HG03097 (cell line): ENCODE results near the gene IFITM5.
"Not testable (repeated sequence)": the region's sequence is repeated elsewhere in the genome, so short reads cannot be mapped to it uniquely, and the experiment has no call there.

Source experiments
- ATAC-seq: cut with Tn5 transposase; IDR thresholded peaks from one replicate; pipeline ENCODE4 v1.9.1; 2021; ENCODE audit not compliant: unreplicated experiment, low FRiP score

Gene IFITM5

DNA sequence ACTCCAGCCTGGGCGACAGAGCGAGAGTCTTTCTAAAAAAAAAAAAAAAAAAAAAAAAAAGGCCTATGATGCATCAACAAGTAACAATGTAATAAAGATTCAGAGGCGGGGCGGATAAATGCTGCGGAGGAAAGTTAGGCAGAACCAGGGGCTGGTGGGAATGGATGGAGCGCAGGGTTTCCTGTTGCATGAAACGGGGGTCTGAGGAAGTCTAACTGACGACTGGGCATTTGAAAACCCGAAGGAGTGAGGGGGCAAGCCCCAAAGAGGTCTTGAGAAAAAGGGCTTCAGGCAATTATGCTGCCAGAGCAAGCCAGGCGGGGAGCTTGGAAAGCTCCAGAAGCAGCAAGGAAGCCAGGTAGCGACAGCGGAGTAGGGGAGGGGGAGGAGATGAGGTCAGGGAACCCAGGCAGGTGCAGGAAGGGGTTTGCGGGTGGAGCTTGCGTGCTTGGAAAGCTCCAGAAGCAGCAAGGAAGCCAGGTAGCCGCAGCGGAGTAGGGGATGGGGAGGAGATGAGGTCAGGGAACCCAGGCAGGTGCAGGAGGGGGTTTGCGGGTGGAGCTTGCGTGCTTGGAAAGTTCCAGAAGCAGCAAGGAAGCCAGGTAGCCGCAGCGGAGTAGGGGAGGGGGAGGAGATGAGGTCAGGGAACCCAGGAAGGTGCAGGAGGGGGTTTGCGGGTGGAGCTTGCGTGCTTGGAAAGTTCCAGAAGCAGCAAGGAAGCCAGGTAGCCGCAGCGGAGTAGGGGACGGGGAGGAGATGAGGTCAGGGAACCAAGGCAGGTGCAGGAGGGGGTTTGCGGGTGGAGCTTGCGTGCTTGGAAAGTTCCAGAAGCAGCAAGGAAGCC lies 12.1 kb downstream of the IFITM5 start:
- not testable (repeated sequence) for ATAC-seq

DNA sequence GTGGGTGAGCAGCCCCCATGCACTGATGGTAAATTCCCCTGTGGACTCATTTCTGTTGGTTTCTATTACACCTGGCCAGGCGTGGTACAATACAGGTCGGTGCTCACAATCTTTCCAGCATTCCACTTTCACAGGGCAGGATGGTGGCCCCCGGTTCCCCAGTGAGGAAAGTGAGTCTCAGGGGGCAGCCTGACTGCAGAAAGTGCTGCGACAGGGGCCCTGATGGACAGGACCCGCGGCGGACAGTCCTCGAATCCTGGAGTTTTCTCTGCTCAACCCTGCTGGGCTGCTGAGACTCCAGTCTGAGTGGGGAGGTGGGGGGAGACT lies 13.5 kb downstream of the IFITM5 start:
- no peak for ATAC-seq

DNA sequence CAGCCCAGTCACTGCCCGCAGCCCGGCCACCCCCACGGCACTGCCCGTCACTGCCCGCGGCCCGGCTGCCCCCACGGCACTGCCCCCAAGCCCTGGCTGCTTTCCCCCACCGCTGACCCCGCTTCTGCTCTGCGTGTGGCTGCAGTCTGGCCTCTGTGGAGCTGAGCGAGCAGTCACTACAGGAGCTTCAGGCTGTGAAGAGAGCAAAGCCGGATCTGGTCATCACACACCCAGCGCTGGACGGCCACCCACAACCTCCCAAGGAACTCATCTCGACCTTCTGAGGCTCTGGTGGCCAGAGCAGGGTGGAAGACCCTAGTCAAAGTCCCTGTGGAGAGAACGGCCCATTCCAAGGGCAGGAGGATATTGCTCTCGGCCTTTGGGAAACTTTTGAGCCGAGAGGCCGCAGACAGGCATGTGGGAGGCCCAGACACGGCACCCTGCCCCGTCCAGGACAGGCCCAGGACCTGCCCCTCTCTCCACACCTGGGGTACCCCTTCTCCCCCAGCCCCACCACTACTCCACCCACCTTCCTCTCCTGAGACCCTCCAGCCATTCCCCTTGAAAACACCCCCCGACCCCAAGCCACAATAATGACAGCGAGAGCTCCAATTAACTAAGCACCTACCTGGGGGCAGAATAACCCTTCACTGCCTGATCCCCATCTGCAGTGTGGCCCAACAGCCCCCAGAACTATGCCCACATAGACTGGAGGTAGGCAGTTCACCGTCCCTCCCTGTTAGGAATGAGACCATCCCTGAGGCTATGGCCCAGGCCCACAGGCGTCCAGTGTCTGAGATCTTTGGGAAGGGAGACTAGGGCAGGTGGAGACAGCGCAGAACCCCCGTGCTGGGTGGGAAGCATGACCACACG lies 14.1 kb downstream of the IFITM5 start:
- ATAC-seq, result no peak

DNA sequence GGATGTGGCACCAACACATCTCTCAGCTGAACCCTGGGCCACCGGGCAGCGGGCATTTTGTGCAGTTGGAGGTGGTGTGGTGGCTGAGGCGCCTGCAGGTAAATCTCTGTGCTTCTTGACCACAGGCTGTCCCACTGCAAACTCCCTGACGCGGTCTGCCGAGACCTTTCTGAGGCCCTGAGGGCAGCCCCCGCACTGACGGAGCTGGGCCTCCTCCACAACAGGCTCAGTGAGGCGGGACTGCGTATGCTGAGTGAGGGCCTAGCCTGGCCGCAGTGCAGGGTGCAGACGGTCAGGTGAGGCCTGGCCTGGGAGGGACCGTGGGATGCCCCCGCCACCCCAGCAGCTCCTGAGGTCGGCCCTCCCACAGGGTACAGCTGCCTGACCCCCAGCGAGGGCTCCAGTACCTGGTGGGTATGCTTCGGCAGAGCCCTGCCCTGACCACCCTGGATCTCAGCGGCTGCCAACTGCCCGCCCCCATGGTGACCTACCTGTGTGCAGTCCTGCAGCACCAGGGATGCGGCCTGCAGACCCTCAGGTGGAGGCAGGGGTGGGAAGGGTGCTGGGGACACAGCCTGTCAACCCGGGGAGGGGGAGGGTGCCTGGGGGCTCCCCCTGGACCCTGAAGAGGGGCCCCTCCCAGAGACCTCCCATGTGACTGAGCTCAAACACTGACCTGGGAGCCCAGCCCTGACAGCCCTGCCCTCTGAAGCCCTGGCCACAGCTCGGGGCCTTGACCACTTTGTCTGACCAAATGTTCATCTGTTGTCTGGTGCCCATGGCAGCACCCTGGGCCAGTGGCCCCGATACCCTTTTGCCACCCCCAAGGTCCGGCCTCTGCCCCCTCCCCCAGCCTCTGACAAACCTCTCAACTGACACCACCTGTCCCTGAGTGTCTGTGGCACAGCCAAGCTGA lies 15.0 kb downstream of the IFITM5 start:
- ATAC-seq, result no peak

DNA sequence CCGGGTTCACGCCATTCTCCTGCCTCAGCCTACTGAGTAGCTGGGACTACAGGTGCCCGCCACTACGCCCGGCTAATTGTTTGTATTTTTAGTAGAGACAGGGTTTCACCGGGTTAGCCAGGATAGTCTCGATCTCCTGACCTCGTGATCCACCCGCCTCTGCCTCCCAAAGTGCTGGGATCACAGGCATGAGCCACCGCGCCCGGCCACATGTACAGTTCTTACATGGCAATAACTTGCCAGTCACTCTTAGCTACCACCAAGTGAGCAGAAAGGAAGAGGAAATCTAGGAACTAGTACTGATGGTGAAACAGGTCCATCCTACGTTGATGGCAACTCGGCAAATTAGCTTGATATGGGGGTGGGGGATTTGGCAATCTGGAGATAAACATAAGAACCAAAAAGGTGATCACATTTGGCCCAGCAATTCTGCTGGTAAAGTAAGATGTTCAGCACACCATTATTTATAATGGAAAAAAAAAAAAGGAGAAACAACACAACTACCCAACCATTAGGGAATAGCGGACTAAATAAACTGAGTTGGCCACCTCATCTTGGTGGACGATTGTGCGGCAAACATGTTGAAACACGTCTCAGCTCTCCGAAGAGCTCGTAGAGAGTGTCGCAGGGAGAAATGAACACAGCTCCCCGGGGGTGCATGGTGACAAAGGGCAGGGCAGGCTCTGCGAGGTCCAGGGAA lies 15.8 kb downstream of the IFITM5 start:
- ATAC-seq, result no peak

DNA sequence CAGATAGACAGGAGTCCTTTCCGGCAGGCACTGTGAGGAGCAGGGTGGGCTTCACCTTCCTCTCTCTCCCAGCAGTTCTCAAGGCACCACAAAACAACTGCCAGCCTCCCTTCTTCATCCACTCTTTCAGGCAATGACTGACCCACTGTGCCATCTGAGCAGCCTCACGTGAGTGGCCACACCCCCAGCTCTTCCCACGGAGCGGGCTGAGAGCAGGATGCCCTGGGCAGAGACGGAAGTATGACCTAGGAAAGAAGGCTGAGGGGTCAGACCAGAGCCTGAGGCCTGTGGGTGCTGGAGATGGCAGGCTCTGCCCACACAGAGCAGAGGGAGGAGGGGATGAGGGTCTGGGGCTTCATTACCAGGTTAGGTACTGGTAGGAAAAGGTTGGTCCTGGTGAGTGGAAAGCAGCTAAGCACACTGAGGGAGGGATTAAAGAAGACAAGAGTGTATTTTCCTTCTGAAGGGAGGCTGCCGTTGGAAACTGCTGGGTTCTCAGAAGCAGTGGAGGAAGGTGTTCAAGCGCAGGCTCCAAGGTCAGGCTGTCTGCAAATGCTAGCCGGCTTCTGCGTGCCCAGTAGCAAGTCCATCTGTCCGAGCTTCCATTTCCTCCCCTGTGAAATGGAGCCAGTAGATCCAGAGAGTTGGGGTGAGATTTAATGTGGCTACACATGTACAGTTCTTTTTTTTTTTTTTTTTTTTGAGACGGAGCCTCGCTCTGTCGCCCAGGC lies 16.5 kb downstream of the IFITM5 start:
- no peak for ATAC-seq

DNA sequence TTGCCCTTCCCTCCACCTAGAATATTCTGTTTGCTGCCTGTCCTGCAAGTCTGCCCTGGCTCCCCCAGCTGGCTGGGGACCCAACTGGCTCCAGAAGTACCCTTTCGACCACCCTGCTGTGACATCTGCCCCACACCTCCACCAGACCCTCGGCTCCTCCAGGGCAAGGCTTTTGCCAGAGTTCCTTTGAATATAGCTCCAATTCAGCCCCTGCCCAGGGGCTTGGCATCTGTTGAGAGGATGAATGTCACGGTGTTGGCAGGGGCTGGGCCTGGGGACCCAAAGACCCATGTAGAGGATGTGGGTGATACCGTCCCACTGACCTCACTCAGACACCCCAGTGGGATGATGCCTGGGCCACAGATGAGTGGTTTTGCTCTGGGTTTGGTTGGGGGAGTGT lies 17.2 kb downstream of the IFITM5 start:
- no peak for ATAC-seq

DNA sequence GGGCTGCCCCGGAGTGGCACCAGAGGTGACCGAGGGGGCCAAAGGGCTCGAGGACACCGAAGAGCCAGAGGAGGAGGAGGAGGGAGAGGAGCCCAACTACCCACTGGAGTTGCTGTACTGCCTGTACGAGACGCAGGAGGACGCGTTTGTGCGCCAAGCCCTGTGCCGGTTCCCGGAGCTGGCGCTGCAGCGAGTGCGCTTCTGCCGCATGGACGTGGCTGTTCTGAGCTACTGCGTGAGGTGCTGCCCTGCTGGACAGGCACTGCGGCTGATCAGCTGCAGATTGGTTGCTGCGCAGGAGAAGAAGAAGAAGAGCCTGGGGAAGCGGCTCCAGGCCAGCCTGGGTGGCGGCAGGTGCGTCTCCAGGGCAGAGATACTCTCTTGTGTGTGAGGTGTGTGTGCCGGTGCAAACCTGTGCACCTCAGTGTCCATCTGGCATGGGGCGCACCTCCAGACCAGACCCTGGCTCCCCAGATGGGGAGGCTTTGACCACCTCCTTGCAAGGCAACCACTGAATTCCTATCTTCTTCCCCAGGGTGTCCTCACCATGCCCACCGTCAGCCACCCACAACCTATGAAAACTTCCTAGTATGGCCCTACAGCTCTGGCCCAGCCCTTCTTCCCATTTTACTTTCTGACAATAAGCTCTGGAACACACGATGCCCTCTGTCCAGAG lies 17.7 kb downstream of the IFITM5 start:
- no peak for ATAC-seq

DNA sequence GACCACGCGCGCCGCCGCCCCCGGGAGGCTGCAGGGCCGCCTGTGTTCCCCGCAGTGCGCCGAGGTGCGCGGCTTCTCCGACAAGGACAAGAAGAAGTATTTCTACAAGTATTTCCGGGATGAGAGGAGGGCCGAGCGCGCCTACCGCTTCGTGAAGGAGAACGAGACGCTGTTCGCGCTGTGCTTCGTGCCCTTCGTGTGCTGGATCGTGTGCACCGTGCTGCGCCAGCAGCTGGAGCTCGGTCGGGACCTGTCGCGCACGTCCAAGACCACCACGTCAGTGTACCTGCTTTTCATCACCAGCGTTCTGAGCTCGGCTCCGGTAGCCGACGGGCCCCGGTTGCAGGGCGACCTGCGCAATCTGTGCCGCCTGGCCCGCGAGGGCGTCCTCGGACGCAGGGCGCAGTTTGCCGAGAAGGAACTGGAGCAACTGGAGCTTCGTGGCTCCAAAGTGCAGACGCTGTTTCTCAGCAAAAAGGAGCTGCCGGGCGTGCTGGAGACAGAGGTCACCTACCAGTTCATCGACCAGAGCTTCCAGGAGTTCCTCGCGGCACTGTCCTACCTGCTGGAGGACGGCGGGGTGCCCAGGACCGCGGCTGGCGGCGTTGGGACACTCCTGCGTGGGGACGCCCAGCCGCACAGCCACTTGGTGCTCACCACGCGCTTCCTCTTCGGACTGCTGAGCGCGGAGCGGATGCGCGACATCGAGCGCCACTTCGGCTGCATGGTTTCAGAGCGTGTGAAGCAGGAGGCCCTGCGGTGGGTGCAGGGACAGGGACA lies 18.4 kb downstream of the IFITM5 start:
- no peak for ATAC-seq

DNA sequence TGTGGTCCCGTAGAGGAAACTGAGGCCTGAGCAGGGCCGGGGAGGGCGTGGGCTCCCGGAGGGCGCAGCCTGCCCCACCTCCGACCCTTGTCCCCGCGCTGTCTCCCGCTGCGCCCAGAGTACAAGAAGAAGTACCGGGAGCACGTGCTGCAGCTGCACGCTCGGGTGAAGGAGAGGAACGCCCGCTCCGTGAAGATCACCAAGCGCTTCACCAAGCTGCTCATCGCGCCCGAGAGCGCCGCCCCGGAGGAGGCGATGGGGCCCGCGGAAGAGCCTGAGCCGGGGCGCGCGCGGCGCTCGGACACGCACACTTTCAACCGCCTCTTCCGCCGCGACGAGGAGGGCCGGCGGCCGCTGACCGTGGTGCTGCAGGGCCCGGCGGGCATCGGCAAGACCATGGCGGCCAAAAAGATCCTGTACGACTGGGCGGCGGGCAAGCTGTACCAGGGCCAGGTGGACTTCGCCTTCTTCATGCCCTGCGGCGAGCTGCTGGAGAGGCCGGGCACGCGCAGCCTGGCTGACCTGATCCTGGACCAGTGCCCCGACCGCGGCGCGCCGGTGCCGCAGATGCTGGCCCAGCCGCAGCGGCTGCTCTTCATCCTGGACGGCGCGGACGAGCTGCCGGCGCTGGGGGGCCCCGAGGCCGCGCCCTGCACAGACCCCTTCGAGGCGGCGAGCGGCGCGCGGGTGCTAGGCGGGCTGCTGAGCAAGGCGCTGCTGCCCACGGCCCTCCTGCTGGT lies 19.2 kb downstream of the IFITM5 start:
- ATAC-seq, result no peak

DNA sequence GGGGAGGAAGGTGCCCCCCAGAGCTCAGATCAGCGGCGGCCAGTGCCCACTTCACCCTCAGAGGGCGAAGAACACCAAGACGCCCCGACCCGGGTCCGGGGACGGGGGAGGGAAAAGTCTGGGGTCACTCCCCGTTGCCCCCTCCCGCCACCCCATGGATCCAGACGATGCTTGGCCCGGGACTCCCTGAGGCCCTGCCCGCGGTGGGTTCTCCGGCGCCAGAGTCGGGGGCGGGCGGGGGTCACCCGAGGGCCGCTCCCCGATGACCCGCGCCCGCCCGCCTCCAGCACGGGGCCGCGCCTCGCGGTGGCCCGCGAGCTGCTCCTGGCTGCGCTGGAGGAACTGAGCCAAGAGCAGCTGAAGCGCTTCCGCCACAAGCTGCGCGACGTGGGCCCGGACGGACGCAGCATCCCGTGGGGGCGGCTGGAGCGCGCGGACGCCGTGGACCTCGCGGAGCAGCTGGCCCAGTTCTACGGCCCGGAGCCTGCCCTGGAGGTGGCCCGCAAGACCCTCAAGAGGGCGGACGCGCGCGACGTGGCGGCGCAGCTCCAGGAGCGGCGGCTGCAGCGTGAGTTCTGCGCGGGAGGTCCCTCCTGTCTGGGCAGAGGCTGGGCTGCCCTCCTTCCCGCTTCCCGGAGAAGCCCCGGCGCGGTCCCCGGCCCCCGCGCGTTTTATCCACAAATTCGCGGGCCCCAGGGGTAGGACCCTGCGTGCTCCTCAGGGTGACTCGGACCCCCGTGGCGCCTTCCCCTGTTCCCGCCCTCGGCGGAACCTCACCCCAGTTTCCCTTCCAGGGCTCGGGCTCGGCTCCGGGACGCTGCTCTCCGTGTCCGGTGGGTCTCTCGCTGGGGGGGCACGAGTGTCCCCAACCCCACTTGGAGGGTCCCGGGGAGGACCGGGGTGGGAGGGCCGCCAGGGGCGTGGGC lies 20.0 kb downstream of the IFITM5 start:
- ATAC-seq, result no peak

DNA sequence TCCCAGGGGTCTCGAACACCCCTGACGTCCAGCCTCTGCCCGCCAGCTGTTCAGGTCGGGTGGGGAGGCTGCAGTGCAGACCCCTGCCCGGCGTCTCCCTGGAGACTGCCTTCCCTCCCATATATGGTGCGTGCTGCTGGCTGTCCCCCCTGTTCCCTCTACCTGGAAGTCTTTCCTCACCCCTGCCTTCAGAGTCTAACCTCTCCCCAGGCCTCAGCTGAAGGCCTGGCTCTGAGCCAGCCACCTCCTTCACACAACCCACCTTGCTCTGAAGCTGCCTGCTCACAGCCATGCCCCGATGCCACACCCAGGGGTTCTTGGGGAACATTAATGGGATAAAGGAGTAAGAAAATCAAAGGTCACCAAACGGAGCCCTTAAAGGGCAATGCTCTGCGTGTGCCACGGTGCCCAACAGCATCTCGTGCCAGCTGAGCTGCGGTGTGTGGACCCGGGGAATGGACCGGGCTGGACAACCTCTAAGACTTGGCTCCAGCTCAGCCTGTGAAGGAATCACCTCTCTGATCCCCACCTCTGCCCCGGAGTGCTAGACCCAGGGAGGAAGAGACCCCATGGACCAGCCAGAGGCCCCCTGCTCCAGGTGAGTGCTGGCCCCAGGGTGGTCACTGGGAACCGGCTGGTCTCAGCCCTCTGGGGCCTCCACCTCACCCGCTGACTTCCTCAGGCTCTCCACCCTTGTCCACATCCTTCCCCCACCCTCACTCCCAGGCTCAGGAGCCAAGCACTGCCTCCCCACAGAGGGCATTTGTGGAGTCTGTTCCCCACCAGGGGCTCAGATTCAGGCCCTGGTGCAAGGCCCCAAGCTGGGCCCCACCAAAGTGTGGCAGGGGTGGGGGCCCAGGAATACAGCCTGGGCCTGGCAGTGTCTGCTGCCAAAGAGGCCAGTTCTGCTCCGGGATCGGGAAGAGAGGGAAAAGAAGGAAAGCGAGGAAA lies 21.1 kb downstream of the IFITM5 start, which contains the start of gene NLRP6:
TSS of gene NLRP6 (plus strand) at position 407 of the 951 bp plus-strand sequence. CDS start at position 570, 163 bp downstream.
- no peak for ATAC-seq

DNA sequence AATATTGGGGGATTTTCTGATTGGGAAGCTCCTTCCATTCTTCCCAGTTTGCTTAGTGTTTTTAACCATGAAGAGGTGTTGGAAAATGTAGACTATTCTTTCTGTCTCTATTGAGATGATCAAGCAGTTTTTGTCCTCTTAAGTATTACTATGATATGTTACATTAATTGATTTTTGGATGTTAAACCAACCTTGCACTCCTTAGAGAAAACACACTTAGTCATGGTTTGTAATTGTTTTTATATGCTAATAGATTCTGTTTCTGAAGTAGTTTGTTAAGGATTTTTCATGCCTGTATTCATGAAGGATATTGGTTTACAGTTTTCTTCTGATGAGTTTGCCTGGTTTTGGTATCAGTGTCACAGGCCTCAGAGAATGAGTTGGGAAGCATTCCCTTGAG lies 23.1 kb downstream of the IFITM5 start:
- ATAC-seq, result no peak

DNA sequence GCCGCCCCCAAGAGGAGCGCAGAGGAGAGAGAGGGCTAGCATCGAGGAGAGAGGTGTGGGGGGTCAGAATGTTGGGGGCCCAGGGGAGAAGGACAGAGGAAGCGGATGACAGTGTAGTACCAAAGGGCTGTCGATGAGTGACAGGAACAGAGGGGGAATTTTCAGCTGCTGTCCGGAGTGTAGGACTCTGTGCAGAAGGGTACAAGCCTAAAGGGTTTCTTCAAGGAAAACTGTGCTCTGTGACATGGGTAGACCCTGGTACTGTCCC lies 26.5 kb downstream of the IFITM5 start:
- no peak for ATAC-seq

DNA sequence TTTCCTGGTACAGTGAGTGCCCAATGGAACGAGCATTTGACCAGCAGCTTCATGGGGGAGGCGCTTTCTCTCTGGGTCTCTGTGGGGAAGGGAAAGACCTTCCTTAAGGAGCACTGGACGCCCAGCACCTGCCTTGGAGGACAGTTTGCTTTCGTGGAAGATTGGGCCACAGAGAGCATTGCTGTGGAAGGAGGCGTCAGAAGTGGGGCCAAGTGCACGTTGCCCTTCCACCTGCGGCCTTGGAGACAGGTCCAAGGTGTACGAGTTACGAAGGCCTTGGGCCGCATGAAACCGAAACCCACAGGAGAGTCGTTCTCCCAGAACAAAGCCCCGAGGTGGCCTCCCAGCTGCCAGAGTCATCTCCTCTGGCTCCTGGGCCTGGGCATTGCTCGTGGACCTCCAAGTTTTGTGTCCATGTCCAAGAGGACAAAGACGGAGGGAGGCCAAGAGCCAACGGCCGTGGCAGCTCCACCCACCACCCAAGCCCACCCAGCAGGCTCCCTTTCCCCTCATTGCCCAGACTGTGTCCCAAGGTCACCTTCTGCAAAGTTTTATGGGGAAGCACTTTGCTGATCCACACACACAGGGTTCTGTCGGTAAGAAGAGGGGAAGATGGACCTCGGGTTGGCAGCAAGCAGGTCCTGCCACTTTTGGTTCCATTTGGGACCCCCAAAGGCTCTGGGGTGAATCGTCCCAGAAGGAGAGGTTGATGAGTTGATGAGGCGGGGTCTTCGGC lies 27.0 kb downstream of the IFITM5 start:
- ATAC-seq, result no peak
